HepG2 (cell line): ENCODE data around the gene TM2D1. TPM values are rescaled to one million over a fixed set of nuclear protein-coding genes. Genes with fewer than 3 reads are reported as not detected.
A peak's percentile ranks its signal among the peaks of the same experiment; 100 is the strongest.

Source experiments
- BATF2 ChIP-seq: sonication (generic); formaldehyde crosslinking; IDR thresholded peaks from 2 replicates; pipeline ENCODE4 v1.8.0; 2022; ENCODE audit warnings: mild to moderate bottlenecking, missing genetic modification reagents, moderate library complexity
- CREB3 ChIP-seq: sonication (generic); formaldehyde crosslinking; IDR thresholded peaks from 2 replicates; pipeline ENCODE4 v1.5.0; 2020; ENCODE audit warnings: missing genetic modification reagents
- DMAP1 ChIP-seq: IDR thresholded peaks from 2 replicates; pipeline ENCODE4 v1.6.1; 2016
- GFI1 ChIP-seq: sonication (generic); formaldehyde crosslinking; IDR thresholded peaks from 2 replicates; pipeline ENCODE4 v1.5.0; 2020; ENCODE audit warnings: missing genetic modification reagents, mild to moderate bottlenecking, borderline replicate concordance
- GTF3A ChIP-seq: sonication (generic); formaldehyde crosslinking; conservative IDR thresholded peaks from 2 replicates; pipeline ENCODE4 v1.4.0; 2020; ENCODE audit warnings: mild to moderate bottlenecking, missing genetic modification reagents
- HNRNPLL ChIP-seq: fragments of 200-400 bp; formaldehyde crosslinking; IDR thresholded peaks from 2 replicates; pipeline ENCODE4 v1.6.1; 2017; ENCODE audit warnings: mild to moderate bottlenecking, low read depth, low read length; ENCODE audit not compliant: poor library complexity, severe bottlenecking
- KLF15 ChIP-seq: sonication (generic); formaldehyde crosslinking; IDR thresholded peaks from 2 replicates; pipeline ENCODE4 v1.8.1; 2023; ENCODE audit warnings: borderline replicate concordance, mild to moderate bottlenecking, inconsistent platforms, missing genetic modification reagents, mixed read lengths
- NCOA1 ChIP-seq: sonication (generic); formaldehyde crosslinking; IDR thresholded peaks from 2 replicates; pipeline ENCODE4 v1.9.0; 2021; ENCODE audit warnings: missing genetic modification reagents
- NFIC ChIP-seq: IDR thresholded peaks from 2 replicates; pipeline ENCODE4 v1.6.1; 2012; ENCODE audit warnings: mild to moderate bottlenecking, low read length, inconsistent platforms
- NFYB ChIP-seq: sonication (generic); formaldehyde crosslinking; IDR thresholded peaks from 2 replicates; pipeline ENCODE4 v1.4.0; 2020; ENCODE audit warnings: missing genetic modification reagents
- PCBP1 ChIP-seq: fragments of 200-400 bp; formaldehyde crosslinking; IDR thresholded peaks from 2 replicates; pipeline ENCODE4 v1.6.1; 2017; ENCODE audit warnings: mild to moderate bottlenecking, low read depth, low read length, borderline replicate concordance
- RORA ChIP-seq: sonication (generic); formaldehyde crosslinking; IDR thresholded peaks from 2 replicates; pipeline ENCODE4 v1.5.0; 2020; ENCODE audit warnings: mild to moderate bottlenecking, missing genetic modification reagents, moderate library complexity
- YEATS2 ChIP-seq: sonication (generic); formaldehyde crosslinking; IDR thresholded peaks from 2 replicates; pipeline ENCODE4 v1.4.0; 2020; ENCODE audit warnings: missing genetic modification reagents, borderline replicate concordance
- ZBTB39 ChIP-seq: sonication (generic); formaldehyde crosslinking; IDR thresholded peaks from 2 replicates; pipeline ENCODE4 v1.5.0; 2020; ENCODE audit warnings: missing genetic modification reagents
- ZEB1 ChIP-seq: IDR thresholded peaks from 2 replicates; pipeline ENCODE4 v1.6.1; 2012; ENCODE audit warnings: mild to moderate bottlenecking, low read depth, inconsistent platforms; ENCODE audit not compliant: insufficient replicate concordance
- ZMYM3 ChIP-seq: sonication (generic); formaldehyde crosslinking; IDR thresholded peaks from 2 replicates; pipeline ENCODE4 v1.5.1; 2020; ENCODE audit warnings: mild to moderate bottlenecking, missing genetic modification reagents
- ZNF296 ChIP-seq: sonication (generic); formaldehyde crosslinking; conservative IDR thresholded peaks from 2 replicates; pipeline ENCODE4 v1.5.0; 2020; ENCODE audit warnings: mild to moderate bottlenecking, missing genetic modification reagents
- ZNF441 ChIP-seq: sonication (generic); formaldehyde crosslinking; IDR thresholded peaks from 2 replicates; pipeline ENCODE4 v1.7.0; 2021; ENCODE audit warnings: missing genetic modification reagents, borderline replicate concordance
- ZNF512B ChIP-seq: sonication (generic); formaldehyde crosslinking; IDR thresholded peaks from 2 replicates; pipeline ENCODE4 v1.5.1; 2020; ENCODE audit warnings: missing genetic modification reagents, mild to moderate bottlenecking, borderline replicate concordance
- ZNF564 ChIP-seq: sonication (generic); formaldehyde crosslinking; IDR thresholded peaks from 2 replicates; pipeline ENCODE4 v1.8.1; 2023; ENCODE audit warnings: mild to moderate bottlenecking, missing genetic modification reagents
- ZNF577 ChIP-seq: sonication (generic); formaldehyde crosslinking; IDR thresholded peaks from 2 replicates; pipeline ENCODE4 v1.4.0; 2020; ENCODE audit warnings: mild to moderate bottlenecking, low read depth, missing genetic modification reagents, borderline replicate concordance
- ZNF709 ChIP-seq: sonication (generic); formaldehyde crosslinking; IDR thresholded peaks from 2 replicates; pipeline ENCODE4 v1.5.0; 2020; ENCODE audit warnings: mild to moderate bottlenecking, missing genetic modification reagents
- ZSCAN12 ChIP-seq: sonication (generic); formaldehyde crosslinking; IDR thresholded peaks from 2 replicates; pipeline ENCODE4 v1.9.0; 2021; ENCODE audit warnings: mild to moderate bottlenecking, missing genetic modification reagents
- polyA plus RNA-seq, 8 experiments: library from polyadenylated mRNA; depleted of rRNA in 3 of 8; stranded (reverse) in 7 of 8; unstranded in 1 of 8; fragments of >200 nt; fragmentation: Illumina TruSeq in 4 of 8; extraction: Trizol in 4 of 8; gene quantifications; 2 replicates each; pipeline versions ENCODE4 v1.2.1 to v1.2.3, GENCODE V29; 2011 to 2016; ENCODE audit warnings: low read depth in 4 of 8, missing spikeins in 1 of 8, mixed read lengths in 1 of 8; ENCODE audit not compliant: insufficient read depth in 1 of 8
- total RNA-seq, 5 experiments: library from RNA; depleted of rRNA; stranded (reverse); fragments of >200 nt; fragmentation: Illumina TruSeq; extraction: Trizol; gene quantifications; 2 replicates each; pipeline ENCODE4 v1.2.3, GENCODE V29; 2016; ENCODE audit warnings: low read depth in 1 of 5

The TM2D1 gene
- total and polyA plus RNA-seq, 2 of the 13 experiments (the other 11 are each of a cell fraction or from before 2014, with no cell fraction given), result 26.6 to 49.0 TPM

- 0 out of 2 replicates have a peak, but pooled peaks have one; percentile 51 for TF ChIP-seq NCOA1 (CRISPR knock-in tag)
- TF ChIP-seq KLF15 (CRISPR knock-in tag), result no peak; the same call in 1 of the 2 replicates
- TF ChIP-seq NFYB, result no peak
- TF ChIP-seq ZNF441 (CRISPR knock-in tag), result peak; percentile 27; the same call in 1 of the 2 replicates
- TF ChIP-seq ZSCAN12 (CRISPR knock-in tag), result no peak
- TF ChIP-seq YEATS2, result peak; percentile 80
- no peak for TF ChIP-seq RORA (CRISPR knock-in tag)
- TF ChIP-seq ZNF709, result 0 out of 2 replicates have a peak, but pooled peaks have one; percentile 71
- TF ChIP-seq BATF2 (CRISPR knock-in tag), result no peak
- 0 out of 2 replicates have a peak, but pooled peaks have one; percentile 55 for TF ChIP-seq PCBP1
- TF ChIP-seq CREB3 (CRISPR knock-in tag), result 0 out of 2 replicates have a peak, but pooled peaks have one; percentile 34
- TF ChIP-seq ZNF512B (CRISPR knock-in tag), result no peak
- no peak for TF ChIP-seq ZNF296 (CRISPR knock-in tag)
- peak; percentile 93 for TF ChIP-seq ZMYM3 (CRISPR knock-in tag)
- no peak for TF ChIP-seq ZNF577 (CRISPR knock-in tag)
- peak; percentile 72 for TF ChIP-seq ZEB1
- no peak; the same call in 1 of the 2 replicates for TF ChIP-seq GFI1
- peak; percentile 67; the same call in 1 of the 2 replicates for TF ChIP-seq ZNF564
- TF ChIP-seq HNRNPLL, result peak; percentile 54
- TF ChIP-seq ZBTB39 (CRISPR knock-in tag), result 0 out of 2 replicates have a peak, but pooled peaks have one; percentile 65
- no peak for TF ChIP-seq GTF3A (CRISPR knock-in tag)
- TF ChIP-seq NFIC, result peak; percentile 65; the same call in 1 of the 2 replicates
- TF ChIP-seq DMAP1 (CRISPR knock-in tag), result peak; percentile 89; the same call in 1 of the 2 replicates
These were observed at the start of gene TM2D1 (continued) for GRCh38 chr1:61724813-61725694.
